BLaER1 (cell line): ENCODE results near the gene CHST15.

Source experiments
- H3K27ac ChIP-seq: shearing (Covaris generic); formaldehyde crosslinking; 2 replicates; pipeline ENCODE4 v1.8.1; 2022
- H3K27me3 ChIP-seq: shearing (Covaris generic); formaldehyde crosslinking; 2 replicates; pipeline ENCODE4 v1.8.1; 2022
- H3K36me3 ChIP-seq: shearing (Covaris generic); formaldehyde crosslinking; 2 replicates; pipeline ENCODE4 v1.8.1; 2022
- H3K4me1 ChIP-seq: shearing (Covaris generic); formaldehyde crosslinking; 2 replicates; pipeline ENCODE4 v1.8.1; 2022
- H3K4me2 ChIP-seq: shearing (Covaris generic); formaldehyde crosslinking; 2 replicates; pipeline ENCODE4 v1.8.1; 2022
- H3K4me3 ChIP-seq: shearing (Covaris generic); formaldehyde crosslinking; 2 replicates; pipeline ENCODE4 v1.8.1; 2022
- H3K9ac ChIP-seq: shearing (Covaris generic); formaldehyde crosslinking; 2 replicates; pipeline ENCODE4 v1.8.1; 2022
- H3K9me3 ChIP-seq: shearing (Covaris generic); formaldehyde crosslinking; 2 replicates; pipeline ENCODE4 v1.8.1; 2022
- H4K20me1 ChIP-seq: shearing (Covaris generic); formaldehyde crosslinking; 2 replicates; pipeline ENCODE4 v1.8.1; 2022
- Cebpa-rat ChIP-seq: shearing (Covaris generic); IDR thresholded peaks from 2 replicates; pipeline ENCODE4 v1.8.1; 2022

CHST15 gene

DNA sequence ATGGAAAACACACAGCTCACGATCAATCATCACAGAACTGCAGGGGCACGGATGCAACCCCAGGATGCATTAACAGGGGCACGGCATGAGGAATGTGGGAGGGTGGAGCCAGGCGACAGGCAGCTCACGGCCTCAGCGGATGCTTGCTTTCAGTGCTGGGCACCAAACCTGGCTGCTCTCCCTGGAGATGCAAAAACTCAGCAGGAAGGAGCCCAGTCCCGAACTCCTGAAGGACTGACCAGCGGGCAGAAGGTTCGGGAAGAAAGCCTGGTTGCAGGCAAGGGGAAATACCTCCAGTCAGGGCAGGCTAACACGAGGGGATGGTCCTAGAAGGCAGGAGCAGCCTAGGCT lies 66.8 kb downstream of the CHST15 start:
- H3K4me1 ChIP-seq: peaks cover 19% of the 10 kb centered on the region
- no peak overlapping the region for H3K4me3 ChIP-seq
- no peaks in the 10 kb centered on the region for H3K9me3 ChIP-seq
- H3K4me2 ChIP-seq: peak overlapping the region; percentile 23; the same call in 1 of the 2 replicates
- H3K9ac ChIP-seq: peak overlapping the region; percentile 7; the same call in 1 of the 2 replicates
- no peaks in the 10 kb centered on the region for H3K27me3 ChIP-seq
- peaks cover 100% of the 10 kb centered on the region for H3K36me3 ChIP-seq
- TF ChIP-seq Cebpa-rat: no peak
- peaks cover 78% of the 10 kb centered on the region for H4K20me1 ChIP-seq
- H3K27ac ChIP-seq: peak overlapping the region; percentile 55; the same call in 1 of the 2 replicates

DNA sequence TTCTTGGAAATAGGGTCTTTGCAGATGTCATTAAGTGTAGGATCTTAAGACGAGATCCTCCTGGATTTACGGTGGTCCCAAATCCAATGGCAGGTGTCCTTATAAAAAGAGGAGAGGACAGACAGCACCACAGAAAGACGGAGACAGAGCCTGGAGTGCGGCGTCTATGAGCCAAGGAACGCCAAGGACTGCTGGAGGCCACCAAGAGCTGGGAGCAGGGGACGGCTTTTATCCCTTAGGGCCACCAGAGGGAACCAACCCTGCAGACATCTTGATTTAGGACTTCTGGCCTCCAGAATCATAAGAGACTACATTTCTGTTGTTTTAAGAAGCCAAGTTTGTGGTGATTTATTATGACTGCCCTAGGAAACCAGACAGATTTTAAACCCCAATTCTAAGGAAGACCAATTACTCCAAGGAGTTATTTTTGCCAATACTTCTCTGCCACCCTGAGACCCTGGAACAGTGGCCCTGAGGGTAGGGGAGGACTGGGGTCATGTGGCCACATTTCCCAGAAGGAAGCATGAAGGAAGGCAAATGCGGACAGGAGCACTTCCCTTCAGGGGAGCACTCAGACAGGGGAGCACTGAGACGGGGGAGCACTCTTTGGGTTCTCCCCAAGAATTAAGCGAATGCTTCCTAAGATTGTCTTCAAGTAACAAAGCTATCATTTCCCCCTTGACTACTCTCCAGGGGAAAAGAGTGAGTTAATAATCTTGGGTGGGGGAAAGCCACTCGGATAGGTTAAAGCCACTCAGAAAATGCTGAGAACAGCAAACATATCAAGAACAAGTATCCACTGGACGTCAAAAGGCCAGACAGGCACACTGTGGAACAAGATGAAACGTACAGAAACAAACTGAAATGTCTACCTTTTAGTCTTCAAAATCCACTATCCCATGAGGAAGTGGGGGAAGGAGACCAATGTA lies 67.5 kb downstream of the CHST15 start:
- TF ChIP-seq Cebpa-rat: no peak
- Histone ChIP-seq H3K36me3 (peaks cover 100% of the 10 kb centered on the region), H3K27ac (peak overlapping the region; percentile 33; the same call in 1 of the 2 replicates), H3K9me3 (no peaks in the 10 kb centered on the region), H3K9ac (peak overlapping the region; percentile 7; the same call in 1 of the 2 replicates), H3K4me2 (peak overlapping the region; percentile 23; the same call in 1 of the 2 replicates), H3K4me1 (peaks cover 19% of the 10 kb centered on the region), H4K20me1 (peaks cover 76% of the 10 kb centered on the region), H3K4me3 (no peak overlapping the region), H3K27me3 (no peaks in the 10 kb centered on the region)

DNA sequence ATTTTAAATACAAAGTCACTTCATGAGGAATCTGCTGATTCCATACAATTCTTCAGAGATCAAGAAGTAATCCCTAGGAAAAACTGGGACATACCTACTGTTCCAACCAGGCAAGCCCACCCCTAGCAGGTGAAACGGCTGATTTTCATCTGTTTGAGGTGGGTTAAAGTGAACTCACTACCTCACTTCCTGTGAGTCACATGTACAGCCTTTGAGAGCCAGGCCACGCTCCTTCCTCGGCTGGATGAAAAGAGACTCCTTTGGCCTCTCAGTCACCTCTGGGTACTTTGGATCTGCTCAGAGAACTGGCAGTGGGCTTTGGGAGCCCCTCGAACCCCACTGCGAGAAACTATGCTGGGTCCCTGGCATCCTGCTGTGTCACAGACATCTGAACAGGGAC lies 68.2 kb downstream of the CHST15 start:
- H4K20me1 ChIP-seq: peaks cover 75% of the 10 kb centered on the region
- no peak overlapping the region for H3K4me3 ChIP-seq
- peak overlapping the region; percentile 11; the same call in 1 of the 2 replicates for H3K27ac ChIP-seq
- no peak overlapping the region for H3K4me2 ChIP-seq
- H3K36me3 ChIP-seq: peaks cover 100% of the 10 kb centered on the region
- no peaks in the 10 kb centered on the region for H3K27me3 ChIP-seq
- no peak for TF ChIP-seq Cebpa-rat
- no peaks in the 10 kb centered on the region for H3K9me3 ChIP-seq
- H3K9ac ChIP-seq: no peak overlapping the region
- peaks cover 19% of the 10 kb centered on the region for H3K4me1 ChIP-seq

DNA sequence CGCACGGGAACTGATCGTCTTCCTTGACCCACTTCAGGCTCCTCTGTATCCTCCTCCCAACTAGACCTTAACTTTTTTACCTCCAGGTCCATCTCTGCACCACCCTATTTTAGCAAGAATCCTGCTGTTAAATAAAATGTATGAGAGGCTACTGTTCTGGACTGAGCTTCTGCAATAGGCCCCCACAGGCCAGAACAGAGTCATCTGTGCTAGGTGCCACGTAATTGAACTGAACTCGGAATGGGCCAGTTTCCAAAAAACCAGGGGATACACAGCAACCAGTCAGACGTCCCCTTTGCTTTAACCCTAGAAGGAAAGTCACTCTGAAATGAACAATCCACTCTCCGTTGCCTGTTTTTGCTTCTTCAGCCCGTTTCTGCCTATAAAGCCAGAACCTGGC lies 71.3 kb downstream of the CHST15 start:
- Histone ChIP-seq H3K4me1 (peaks cover 39% of the 10 kb centered on the region), H4K20me1 (peaks cover 81% of the 10 kb centered on the region), H3K36me3 (peaks cover 100% of the 10 kb centered on the region), H3K27ac (no peak overlapping the region), H3K4me3 (no peak overlapping the region), H3K9me3 (no peaks in the 10 kb centered on the region), H3K4me2 (no peak overlapping the region), H3K27me3 (no peaks in the 10 kb centered on the region), H3K9ac (no peak overlapping the region)
- TF ChIP-seq Cebpa-rat: no peak

DNA sequence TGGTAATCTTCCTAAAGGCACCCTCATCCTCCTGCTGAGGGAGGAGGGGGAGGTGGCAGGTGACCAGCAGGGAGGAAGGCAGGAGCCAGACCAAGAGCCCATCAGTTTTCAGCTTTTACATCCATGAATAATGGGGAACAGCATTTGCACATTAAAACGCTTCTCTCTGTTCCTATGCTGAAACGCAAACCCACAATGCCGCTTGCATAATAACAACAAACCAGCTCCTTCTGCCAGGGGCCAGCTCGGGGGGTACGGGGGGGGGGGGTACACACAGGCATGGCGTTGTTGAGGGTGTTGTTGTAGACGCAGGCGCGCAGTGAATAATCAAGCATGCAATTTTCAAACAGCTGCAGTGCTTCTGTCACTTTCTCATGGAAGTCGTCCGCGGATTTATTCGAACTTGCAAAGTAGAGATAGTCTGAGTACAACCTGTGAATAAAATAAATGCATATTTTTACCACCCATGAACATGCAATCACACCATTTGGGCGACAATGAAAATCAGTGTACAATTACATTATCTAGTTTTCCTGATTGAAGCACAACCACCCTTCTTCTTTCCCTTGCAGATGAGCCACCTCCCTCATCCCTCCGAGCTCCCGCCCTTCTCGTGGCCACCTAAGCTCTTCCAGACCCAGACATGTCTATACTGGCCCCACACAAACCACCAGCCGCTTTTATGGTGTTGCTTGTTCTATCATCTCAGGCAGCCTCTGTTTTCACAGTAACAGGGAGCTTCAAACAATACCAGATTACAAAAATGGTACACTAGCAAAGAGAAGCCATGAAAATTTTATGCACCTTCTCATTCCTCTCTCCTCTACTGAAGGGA lies 72.2 kb downstream of the CHST15 start:
- TF ChIP-seq Cebpa-rat: no peak
- Histone ChIP-seq H3K9ac (no peak overlapping the region), H4K20me1 (peaks cover 81% of the 10 kb centered on the region), H3K36me3 (peaks cover 100% of the 10 kb centered on the region), H3K27me3 (no peaks in the 10 kb centered on the region), H3K4me1 (peaks cover 39% of the 10 kb centered on the region), H3K4me2 (no peak overlapping the region), H3K9me3 (no peaks in the 10 kb centered on the region), H3K4me3 (no peak overlapping the region), H3K27ac (no peak overlapping the region)

DNA sequence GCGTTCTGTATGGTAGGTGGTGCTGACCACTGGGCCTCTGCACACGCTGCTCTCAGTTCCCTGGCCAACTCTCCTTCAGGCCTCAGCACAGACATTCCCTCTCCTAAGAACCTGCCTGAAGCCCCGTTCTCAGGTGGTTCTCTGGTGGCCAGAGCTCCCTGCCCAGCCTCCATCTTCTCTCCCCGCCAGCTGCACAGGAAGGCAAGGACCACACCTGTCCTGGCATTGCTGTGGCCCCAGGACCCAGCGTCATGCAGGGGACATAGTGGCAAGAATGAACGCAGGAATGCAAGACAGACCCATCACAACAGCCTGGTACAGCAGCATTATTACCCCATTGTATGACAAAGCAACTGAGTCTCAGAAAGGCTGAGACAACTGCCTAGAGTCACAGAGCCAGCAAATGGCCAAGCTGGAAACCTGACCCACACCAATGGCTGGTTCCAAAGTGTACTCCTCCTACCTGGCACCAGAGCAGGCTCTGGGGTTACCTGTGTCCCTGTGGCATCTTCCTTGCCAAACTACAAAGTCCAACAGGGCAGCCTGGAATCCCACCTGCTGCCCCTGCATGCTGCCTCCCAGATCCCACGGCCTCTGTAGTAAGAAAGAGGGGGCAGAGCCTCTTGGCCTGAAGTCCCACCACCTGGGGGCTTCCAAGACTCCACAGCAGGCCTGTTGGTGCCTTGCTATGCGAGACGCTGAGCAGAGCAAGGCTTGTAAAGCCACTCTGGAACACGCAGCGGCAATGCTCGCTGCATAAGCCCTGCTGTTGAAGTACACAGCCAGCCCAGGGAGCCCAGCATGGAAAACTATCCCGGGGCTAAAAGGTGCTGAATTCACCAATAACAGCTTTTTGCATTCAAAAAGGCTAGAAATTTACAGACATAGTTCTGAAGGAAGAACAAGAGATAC lies 73.3 kb downstream of the CHST15 start:
- Histone ChIP-seq H4K20me1 (peaks cover 90% of the 10 kb centered on the region), H3K27me3 (no peaks in the 10 kb centered on the region), H3K36me3 (peaks cover 99% of the 10 kb centered on the region), H3K4me3 (no peak overlapping the region), H3K4me2 (no peak overlapping the region), H3K9me3 (no peaks in the 10 kb centered on the region), H3K27ac (no peak overlapping the region), H3K4me1 (peaks cover 45% of the 10 kb centered on the region), H3K9ac (no peak overlapping the region)
- no peak for TF ChIP-seq Cebpa-rat

DNA sequence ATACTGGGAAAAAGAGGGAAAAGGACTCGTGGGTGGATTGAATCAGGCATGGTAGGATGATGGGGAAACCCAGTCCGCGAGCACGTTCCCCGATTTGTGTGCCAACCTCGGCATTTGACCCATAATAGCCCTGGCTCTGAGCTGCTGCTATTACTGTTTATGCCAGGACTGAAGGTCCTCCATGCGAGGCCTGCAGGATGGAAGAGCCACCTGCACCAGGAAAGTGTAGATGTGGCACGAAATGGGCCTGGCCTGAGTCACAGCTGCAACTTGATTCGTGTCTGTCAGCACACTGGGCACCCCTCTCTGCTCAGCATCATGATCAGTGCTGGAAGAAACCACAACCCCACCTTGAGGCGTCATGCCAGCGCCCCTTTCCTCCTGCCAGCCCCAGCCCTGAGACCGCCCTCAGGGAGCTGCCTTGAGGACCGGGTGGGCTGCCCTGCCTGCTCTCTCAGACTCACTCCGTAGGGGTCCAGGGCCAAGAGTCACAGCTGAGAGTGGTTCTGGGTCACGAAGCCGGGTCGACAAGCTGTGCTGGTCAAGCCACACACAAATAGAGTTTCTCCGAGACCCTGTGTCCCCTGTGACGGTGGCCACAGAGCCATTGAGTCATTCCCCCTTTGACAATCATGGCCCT lies 74.4 kb downstream of the CHST15 start:
- peaks cover 96% of the 10 kb centered on the region for H3K36me3 ChIP-seq
- H3K4me2 ChIP-seq: peak overlapping the region; percentile 0; the same call in 1 of the 2 replicates
- no peaks in the 10 kb centered on the region for H3K27me3 ChIP-seq
- peaks cover 7% of the 10 kb centered on the region for H3K9me3 ChIP-seq
- no peak overlapping the region for H3K9ac ChIP-seq
- no peak overlapping the region for H3K27ac ChIP-seq
- peaks cover 88% of the 10 kb centered on the region for H4K20me1 ChIP-seq
- TF ChIP-seq Cebpa-rat: no peak
- no peak overlapping the region for H3K4me3 ChIP-seq
- peaks cover 56% of the 10 kb centered on the region for H3K4me1 ChIP-seq

DNA sequence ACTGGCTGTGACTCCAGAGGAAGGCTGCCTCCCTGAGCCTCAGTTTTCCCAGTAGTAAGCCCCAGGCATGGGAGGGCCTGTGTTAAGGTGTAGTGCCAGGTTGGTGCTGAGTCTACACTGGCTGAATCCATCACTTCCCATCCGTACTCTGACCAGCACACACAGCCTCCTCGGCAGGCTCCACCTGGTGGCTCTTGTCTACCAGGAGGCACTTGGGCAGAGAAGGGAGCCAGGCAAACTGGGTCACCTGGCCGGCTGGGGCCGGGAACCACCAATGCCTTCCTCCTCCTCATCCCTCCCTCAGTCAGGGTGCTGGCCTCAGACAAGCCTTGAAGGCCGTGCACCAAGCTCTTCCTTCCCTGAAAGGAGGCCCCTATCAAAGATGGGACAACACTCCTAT lies 75.7 kb downstream of the CHST15 start:
- no peak for TF ChIP-seq Cebpa-rat
- 0 out of 2 replicates have a peak overlapping the region, but pooled peaks have one; percentile 8 for H3K9ac ChIP-seq
- H3K4me3 ChIP-seq: no peak overlapping the region
- no peak overlapping the region; the same call in 1 of the 2 replicates for H3K27ac ChIP-seq
- peaks cover 69% of the 10 kb centered on the region for H3K4me1 ChIP-seq
- peaks cover 95% of the 10 kb centered on the region for H4K20me1 ChIP-seq
- H3K36me3 ChIP-seq: peaks cover 96% of the 10 kb centered on the region
- no peaks in the 10 kb centered on the region for H3K27me3 ChIP-seq
- H3K9me3 ChIP-seq: peaks cover 17% of the 10 kb centered on the region
- H3K4me2 ChIP-seq: peak overlapping the region; percentile 69; the same call in 1 of the 2 replicates
